Measurements from ENCODE around the gene GPX2.

DNA sequence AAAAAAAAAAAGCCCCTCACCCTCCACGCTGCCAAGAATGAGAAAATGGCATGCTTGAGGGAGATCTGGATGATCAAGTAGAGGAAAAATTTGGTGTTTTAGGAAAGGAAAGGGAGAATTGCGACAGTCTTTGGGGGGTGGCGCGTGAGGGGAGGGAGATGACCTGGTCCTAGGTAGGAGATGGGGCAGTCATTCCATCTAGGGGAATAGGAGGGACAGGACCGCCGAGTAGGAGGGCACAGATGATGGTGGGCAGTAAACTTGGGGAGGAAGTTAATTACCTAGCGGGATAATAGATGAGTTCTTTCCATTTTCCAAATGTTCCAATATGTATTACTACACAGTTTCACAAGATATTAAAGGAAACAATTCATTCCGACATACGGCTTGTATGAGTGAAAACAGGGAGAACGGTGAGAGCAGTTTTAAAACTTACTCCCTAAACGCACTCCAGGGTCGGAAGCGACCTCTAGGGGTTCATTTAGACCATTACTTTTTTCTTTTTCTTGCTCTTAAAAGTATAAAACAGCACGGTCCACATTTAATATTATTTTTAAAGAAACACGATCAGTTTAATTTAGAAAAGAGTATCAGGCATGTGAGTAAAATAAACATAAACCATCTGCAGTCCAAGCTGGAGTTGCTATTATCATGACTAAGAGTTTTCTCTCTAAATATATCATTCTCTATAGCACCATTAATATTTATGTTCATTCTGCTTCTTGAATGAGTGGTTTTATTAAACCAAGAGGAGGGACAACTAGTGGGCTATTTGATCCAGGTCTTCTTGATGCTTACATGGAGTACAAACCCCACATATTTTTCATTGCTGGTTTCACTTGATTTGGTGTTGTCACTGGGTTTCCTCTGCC lies 41.1 kb upstream of the GPX2 start:
- TF ChIP-seq, protein P1, sequence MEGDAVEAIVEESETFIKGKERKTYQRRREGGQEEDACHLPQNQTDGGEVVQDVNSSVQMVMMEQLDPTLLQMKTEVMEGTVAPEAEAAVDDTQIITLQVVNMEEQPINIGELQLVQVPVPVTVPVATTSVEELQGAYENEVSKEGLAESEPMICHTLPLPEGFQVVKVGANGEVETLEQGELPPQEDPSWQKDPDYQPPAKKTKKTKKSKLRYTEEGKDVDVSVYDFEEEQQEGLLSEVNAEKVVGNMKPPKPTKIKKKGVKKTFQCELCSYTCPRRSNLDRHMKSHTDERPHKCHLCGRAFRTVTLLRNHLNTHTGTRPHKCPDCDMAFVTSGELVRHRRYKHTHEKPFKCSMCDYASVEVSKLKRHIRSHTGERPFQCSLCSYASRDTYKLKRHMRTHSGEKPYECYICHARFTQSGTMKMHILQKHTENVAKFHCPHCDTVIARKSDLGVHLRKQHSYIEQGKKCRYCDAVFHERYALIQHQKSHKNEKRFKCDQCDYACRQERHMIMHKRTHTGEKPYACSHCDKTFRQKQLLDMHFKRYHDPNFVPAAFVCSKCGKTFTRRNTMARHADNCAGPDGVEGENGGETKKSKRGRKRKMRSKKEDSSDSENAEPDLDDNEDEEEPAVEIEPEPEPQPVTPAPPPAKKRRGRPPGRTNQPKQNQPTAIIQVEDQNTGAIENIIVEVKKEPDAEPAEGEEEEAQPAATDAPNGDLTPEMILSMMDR (IDR thresholded peaks at IDR 0.05; ENCODE audit: extremely low read depth in 1 of 2, insufficient read depth in 1 of 2, low read depth in 1 of 2, low read length in 2 of 2) = peak; percentile 54 to 61
- TF ChIP-seq POLR2A (IDR thresholded peaks at IDR 0.05; ENCODE audit: low read depth, low read length) = no peak
- no peak for TF ChIP-seq MYC (IDR thresholded peaks at IDR 0.05; ENCODE audit: low read depth, low read length)
- no peak for TF ChIP-seq EZH2 (IDR thresholded peaks at IDR 0.05; ENCODE audit: borderline replicate concordance, low read depth, low read length, severe bottlenecking)
- TF ChIP-seq POLR2AphosphoS5 (IDR thresholded peaks at IDR 0.05; ENCODE audit: insufficient read depth, low read depth, low read length) = no peak
- TF ChIP-seq, protein P2, sequence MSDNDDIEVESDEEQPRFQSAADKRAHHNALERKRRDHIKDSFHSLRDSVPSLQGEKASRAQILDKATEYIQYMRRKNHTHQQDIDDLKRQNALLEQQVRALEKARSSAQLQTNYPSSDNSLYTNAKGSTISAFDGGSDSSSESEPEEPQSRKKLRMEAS (IDR thresholded peaks at IDR 0.05; ENCODE audit: insufficient read depth, insufficient read length) = no peak
- TF ChIP-seq GATA2 (IDR thresholded peaks at IDR 0.05; ENCODE audit: insufficient read depth, insufficient read length, low read depth, low read length) = no peak
- no peak for TF ChIP-seq JUN (IDR thresholded peaks at IDR 0.05; ENCODE audit: borderline replicate concordance, insufficient read depth, insufficient read length, low read depth)
